Esophagus mucosa (tissue), 1 donor: ENCODE results near the gene NME9. TPM values are rescaled to one million over a fixed set of nuclear protein-coding genes. Genes with fewer than 3 reads are reported as not detected.
"Not testable (repeated sequence)": the region's sequence is repeated elsewhere in the genome, so short reads cannot be mapped to it uniquely, and the experiment has no call there.

Source experiments
- ATAC-seq: fragments of 200-7000 bp; cut with Tn5 transposase; one replicate; pipeline ENCODE4 v1.9.1; 2020
- total RNA-seq: library from RNA; stranded (reverse); gene quantifications from one replicate; pipeline ENCODE4 v1.2.4, GENCODE V29; 2023
- donor health status: DM: yes; HTN: yes; CAD: no.

Gene NME9, protein sequence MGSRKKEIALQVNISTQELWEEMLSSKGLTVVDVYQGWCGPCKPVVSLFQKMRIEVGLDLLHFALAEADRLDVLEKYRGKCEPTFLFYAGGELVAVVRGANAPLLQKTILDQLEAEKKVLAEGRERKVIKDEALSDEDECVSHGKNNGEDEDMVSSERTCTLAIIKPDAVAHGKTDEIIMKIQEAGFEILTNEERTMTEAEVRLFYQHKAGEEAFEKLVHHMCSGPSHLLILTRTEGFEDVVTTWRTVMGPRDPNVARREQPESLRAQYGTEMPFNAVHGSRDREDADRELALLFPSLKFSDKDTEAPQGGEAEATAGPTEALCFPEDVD
- total RNA-seq = not detected

DNA sequence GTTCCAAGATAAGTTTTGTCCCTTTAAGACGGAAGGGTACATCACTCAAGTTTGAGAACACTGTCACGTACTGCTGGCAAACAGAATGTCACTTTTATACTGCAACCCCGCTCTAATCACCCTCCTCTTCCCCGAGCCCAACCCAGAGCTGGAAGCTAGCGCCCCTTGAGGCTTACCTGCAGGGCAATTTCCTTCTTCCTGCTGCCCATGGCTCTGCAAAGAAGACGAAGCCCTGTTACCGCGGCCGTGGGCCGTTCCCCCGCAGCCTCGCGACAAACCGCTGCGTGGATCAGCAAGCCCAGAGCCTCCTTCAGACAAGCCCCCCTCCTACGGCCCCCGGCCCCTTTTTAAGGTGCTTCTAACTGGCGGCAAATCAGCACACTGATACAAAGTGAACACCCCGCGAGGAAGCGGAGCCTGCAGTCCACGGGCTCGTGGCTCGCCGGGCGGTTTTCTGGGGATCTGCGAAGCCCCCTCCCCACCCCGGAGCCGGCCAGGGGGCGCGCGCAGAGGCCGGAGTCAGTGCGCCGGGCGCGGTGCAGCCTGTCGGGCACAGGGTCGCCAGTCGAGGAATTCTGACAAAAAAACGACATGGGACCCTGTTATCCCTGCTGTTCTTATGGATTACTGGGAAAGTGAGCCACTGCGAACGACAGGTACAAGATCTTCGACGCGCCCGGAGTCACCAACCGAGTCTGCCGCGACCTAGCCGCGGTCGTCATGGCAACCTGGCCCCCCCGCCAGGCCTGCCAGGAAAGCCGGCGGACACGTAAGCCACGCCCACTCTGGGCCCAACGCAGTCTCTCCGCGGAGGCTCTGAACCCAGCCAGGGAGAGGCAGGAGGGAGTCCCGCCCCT lies at the start of gene NME9:
TSS of gene NME9 (minus strand) at position 725 of the 857 bp plus-strand sequence. CDS start at position 209, 516 bp downstream.
- ATAC-seq = peak; percentile 76

DNA sequence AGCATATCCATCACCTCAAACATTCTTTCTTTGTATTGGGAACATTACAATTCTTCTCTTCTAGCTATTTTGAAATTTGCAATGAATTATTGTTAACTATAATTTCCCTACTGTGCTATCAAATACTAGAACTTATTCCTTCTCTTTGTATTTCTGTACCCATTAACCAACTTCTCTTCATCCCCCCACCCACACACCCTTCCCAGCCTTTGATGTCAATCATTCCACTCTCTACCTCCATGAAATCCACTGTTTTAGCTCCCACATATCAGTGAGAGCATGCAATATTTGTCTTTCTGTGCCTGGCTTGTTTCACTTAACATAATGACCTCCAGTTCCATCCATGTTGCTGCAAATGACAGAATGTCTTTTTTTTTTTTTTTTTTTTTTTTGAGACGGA lies 49.3 kb upstream of the NME9 start:
- ATAC-seq = no peak

DNA sequence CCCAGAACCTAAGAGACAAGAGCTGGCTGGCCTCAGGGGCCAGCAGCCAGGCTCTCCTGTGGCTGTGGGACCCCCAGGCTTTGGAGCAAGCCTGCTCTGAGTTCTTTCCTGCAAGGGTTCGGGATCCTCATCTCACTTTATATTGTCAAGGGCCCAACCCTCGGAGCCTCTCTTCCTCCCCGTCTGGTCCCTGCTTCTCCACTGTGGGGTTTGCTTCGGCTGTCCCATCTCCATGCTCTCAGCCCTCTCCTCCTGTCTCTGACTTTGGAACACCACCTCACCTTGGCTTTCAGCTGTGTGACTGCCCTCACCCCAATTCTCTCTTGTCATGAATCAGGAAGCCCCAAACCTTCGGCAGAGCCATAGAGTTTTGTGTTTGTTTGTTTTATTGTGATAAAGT lies 48.7 kb upstream of the NME9 start:
- no peak for ATAC-seq

DNA sequence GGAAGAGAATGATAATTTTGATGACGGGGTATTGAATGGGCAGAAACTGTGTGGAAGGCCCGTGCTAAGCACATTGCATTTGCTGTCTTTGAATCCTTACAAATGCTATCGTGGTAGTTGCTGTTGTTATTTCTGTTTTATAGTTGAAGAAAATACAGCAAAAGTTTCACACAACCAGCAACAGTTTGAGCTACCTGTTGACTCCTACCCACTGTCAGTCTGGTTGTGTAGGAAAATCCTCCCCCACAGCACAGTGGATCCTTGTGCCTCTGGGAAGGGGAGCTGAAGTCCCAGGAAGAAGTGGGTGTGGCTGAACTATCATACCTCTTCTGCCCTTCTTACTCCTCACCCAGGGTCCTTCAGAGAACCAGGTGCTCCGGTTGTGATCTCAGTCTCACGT lies 48.2 kb upstream of the NME9 start:
- no peak for ATAC-seq

DNA sequence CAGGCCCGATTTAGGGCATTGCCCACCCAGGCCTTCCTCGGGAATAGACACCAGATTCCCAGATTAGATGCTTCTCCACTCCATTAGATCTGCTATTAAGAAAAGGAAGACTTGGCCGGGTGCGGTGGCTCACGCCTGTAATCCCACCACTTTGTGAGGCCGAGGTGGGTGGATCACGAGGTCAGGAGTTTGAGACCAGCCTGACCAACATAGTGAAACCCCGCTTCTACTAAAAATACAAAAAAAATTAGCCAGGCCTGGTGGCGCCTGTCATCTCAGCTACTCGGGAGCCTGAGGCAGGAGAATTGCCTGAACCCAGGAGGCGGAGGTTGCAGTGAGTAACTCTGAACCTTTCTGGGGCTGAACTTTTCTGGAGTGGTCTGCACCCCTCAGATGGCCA lies 47.6 kb upstream of the NME9 start:
- ATAC-seq = not testable (repeated sequence)

DNA sequence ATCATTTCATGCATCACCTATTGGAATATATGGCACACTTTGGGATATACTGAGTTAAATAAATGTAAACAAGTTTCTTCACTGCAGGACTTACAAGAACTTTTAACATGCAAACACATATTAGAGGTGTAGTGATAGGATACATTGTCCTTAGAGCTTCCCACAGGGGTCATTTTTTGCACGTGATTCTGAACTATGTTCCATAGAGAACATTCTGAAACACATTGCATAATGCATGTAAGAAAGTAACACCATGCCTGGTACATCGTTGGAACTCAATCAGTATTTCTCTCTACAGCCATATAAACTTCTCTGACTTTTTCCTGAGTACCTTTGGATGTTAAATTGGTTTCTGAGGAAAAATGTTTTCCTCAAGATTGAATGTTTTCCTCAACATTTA lies 47.0 kb upstream of the NME9 start:
- ATAC-seq = no peak

DNA sequence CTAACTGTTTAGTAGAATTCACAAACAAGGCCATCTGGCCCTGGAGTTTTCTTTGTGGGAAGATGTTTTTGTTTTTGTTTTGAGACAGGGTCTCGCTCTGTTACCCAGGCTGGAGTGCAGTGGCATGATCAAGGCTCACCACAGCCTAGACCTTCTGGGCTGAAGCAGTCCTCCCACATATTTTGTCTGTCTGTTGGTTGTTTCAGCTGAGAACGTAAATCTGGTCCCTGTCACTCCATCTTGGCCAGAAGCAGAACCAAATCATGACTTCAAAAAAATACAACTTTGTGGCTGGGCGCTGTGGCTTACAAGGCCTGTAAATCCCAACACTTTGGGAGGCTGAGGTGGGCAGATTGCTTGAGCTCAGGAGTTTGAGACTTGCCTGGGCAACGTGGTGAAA lies 45.8 kb upstream of the NME9 start:
- no peak for ATAC-seq

DNA sequence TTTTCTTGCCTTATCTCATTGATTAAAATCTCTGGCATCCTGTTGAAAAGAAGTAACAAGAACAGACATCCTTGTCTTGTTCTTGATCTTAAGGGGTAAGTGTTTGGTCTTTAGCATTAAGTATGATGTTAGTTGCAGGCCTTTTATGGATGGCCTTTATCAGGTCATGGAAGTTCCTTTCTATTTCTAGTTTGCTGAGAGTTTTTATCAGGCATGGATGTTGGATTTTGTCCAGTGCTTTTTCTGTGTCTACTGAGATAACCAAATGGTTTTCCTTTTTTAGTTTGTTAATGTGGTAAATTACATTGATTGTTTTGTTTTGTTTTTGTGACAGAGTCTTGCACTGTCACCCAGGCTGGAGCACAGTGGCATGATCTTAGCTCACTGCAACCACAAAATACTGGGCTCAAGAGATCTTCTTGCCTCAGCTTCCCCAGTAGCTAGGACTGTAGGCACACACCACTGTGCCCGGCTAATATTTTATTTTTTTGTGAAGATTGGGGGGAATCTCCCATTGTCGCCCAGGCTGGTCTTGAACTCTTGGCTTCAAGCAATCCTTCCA lies 45.0 kb upstream of the NME9 start:
- no peak for ATAC-seq

DNA sequence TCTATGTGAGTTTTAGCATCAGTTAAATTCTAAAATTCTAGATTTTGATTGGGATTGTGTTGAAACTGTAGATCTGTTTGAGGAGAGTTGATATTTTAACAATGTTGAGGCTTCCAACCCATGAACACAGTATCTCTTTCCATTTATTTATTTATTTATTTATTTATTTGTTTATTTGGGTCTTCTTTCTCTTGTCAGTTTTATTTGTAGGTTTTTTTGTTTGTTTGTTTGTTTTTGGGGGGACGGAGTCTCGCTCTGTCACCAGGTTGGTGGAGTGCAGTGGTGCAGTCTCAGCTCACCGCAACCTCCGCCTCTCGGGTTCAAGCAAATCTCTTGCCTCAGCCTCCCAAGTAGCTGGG lies 44.1 kb upstream of the NME9 start:
- ATAC-seq = no peak

DNA sequence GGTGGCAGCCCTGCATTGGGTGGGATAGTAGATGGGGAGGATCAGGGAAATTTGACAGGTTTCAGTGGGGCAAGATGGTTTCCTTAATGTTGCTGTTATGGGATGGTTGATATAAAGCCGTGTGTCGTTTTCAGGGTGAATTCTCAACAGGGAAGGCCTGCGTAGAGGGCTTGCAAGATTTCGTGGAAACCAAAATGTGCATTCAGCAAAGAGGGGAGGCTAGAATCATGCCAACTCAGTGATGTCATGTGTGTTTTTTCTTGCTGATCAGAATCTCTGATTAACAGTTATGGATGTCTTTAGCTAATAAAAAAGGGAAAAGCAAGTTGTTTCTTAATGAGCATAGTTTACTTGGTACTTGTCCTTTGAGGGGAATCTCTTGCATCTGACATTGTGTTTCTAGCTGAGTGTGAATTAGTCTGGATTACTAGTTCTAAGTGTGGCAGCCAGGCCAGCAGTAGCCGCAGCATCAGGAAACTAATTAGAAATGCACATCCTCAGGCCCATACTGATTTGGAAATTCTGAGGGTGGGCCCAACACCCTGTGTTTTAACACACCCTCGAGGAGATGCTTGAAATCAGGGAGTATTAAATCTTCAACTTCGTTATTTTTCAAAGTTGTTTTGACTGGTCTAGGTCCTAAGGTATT lies 43.6 kb upstream of the NME9 start:
- no peak for ATAC-seq

DNA sequence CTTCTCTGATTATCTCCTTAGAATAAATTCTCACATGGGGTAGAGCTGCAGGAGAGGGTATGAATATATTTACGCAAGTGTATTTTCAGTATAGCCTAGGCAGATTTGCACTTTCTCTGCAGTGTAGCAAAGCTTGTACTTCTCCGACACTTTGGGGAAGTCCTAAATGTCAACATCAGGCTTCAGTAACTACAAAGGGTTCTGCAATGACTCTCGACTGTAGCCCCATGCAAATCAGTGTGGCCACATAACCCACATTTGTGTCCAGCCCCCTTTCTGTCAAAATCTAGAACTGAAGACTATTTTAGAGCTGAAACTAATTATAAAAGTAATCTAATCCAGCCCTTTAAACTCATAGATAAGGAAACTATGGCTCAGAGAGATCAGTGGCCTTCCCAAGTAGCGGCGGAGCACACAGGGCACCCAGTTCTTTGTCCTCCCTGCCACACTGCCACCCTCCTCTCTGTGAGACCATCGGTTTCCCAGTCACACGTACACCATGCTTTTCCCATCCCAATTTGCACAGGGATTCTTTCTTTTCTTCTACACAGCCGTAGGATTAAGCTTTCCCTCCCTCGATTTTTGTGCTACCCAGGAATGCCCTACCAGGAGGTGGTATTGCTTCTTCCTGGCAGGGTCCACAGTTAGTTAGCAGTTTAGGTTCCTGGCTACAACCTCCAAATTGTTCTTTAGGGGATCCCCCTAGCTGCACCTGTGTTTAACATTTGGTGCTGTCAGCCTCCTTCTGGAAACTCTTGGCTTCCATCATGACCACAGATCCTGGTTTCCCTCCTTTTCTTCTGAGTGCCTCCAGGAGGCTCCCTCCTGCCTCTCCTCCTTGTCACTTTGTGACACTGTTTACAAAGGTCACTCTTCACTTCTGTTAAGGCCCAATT lies 41.7 kb upstream of the NME9 start:
- ATAC-seq = no peak

DNA sequence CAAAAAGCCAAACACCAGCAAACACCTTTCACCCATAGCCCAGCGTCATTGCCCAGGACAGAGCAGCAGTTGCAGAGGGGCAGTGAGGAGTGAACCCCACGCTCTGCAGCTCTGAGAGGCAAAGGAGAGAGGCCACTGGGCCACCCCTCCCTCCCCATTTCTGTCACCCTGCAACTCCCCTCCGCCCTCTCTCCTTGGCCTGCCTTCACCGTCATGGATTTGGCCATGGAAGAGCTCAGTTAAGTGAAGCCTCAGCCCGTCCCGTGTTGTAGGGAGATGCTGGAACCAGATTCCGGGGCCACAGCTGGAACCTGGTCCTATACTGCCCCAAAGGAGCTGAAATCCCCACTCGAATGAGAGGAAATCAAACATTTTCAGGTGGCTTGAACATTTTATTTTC lies 40.7 kb upstream of the NME9 start:
- ATAC-seq = no peak

DNA sequence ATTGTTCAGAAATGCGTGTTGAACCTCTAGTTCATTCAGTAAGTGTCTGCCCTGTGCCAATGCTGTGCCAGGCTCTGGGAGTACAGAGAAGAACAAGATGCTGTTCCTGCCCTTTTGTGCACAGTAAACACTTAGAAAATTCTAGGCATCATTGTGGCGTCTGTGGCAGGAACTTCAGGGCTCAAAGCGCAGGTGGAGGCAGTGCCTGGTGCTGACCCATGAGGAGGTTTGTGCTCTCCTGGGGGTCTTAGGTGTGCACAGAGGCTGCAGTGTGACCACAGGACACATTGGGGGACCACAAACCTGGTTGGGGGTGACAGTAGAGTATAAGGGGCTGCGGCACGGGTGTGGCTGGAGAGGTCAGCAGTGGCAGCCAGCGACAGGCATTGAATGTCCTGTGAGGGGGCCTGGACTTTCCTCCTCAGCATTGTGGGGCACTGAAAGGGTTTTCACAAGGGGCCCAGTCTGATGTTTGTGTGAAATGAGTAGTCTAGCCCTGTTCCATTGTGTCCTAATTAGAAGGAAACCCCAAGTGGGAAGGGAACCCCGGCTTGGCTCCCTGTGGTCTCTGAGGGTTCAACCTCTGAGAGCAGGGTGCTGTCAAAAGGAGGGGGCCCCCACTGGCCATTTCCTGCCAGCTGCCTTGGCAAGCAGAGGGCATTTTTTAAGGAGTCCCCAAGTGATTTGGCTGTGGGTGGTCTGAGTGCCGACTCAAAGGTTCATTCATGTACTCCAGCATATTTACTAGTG lies 39.7 kb upstream of the NME9 start:
- no peak for ATAC-seq

DNA sequence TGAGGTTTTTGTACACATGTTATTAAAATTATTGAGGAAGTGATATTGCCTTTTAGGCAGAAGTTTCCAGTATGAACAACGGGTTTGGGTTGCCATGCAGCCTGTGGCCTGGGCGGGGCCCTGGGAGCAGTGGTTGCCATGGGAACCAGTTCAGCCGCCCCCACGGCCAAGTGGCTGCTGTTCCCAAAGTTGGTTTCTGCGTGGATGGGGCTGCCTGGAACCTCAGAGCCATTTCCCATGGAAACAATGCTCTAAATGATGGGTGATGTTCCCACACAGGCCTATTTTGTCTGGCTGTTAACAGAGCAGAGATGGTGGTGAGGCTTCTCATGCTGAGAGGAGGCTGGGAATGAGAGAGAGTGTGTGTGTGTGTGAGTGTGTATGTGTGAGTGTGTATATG lies 38.3 kb upstream of the NME9 start:
- no peak for ATAC-seq

DNA sequence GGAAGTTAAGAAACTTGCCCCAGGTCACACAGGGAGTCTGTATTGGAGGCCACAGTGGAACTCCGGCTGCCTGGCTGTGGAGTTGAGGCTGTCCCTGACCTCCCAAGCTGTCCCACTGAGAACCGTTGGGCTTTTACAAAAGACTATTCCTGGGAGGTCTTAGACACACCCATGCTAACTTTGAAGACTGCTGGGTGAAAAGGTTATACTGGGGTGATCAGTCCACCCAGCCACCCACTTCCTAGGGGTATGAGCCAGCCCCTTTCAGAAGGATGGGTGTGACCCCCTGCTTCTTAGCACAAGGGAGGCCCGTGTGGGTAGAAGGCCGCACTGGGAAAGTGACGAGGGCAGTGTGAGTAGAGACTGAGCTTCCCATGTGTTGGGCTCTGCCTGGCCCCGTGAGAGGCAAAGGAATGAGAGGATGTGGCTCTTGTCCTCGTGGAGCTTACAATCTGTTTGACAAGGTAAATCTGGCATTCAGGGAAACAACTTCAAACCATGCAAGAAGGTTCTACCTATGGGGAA lies 37.7 kb upstream of the NME9 start:
- ATAC-seq = no peak

DNA sequence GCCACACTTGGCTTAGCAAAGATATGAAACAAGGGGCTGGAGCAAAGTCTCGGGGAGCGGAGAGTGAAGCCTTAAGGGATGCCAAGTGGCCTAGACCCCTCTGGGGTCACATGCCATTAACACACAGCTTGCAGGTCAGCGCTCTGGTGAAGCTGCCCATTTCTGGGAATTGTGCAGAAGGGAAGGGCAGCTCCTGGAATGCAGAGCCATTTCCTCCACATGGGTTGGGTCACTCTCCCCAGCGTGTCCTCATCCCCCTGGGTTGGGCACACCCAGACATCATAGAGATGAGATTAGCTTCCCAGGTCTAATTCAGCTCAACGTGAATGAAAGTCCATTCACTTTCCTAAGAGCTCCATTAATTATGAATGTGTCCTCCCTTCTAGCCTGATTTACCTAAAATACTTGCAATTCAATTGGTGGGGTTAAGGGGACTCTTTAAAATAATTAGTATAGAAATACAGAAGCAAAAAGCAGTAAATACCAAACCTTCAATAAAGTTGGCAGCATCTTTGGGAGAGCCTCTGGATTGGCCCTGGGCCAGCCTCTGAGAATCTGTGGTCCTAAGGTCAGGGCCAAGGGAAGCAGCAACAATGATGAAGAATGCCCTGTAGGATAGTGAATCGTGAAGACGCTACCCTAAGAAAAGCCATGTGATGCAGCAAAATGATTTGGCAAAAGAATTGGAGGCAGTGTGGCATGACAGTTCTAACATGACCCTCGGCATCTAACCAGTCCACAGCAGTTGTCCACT lies 36.5 kb upstream of the NME9 start:
- ATAC-seq = peak; percentile 26

DNA sequence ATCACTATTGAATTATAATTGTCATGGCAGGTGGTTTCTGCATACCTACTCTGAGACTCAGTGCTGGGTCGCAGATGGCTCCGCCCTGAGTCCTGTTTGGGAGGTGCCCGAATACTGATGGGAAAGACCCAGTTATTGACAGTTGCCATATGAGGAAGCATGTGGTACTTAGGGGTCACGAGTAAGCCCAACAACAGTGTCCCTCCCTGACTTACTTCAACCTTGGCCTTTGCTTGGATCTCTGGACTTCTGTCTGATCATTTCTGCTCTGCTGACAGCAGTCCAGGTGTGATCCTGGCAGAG lies 35.6 kb upstream of the NME9 start:
- no peak for ATAC-seq

DNA sequence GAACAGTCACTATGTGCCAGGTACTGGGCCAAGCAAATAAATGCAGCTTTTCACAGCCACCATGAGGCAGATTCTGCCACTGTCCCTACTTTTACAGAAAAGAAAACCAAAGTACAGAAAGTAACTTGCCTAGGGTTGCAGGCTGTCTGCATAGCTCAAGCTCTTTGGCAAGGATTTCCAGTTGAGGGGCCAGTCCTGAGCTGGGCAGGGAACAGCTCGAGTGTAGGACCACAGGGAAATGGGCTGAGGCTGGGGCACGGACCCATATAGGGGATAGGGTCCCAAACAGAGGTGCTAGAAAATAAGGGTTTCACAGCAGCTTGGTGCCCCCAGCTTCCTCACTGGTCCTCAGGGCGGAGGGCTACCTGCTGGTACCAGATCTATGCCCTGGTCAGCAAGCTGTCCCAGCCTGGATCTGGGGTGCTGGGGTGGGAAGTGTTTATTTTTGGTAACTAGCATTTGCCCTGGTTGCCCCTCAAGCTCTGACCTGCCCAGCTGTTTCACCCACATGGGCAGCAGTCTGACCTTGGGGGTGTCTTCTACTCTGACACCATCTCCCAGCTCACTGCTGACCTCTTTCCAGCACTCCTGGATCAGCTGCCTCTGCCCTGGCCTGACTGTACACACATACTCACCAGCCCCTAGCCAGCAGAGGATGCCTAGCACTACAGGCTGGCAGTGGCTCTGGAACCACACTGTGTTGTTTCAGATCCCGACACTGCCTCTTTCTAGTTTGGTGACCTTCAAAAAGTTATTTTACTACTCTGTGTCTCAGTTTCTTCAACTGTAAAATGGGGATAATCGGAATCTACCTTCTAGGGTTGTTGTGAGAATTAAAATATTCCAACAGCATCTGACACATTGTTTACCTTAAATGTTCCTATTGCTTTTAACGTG lies 35.0 kb upstream of the NME9 start:
- no peak for ATAC-seq

DNA sequence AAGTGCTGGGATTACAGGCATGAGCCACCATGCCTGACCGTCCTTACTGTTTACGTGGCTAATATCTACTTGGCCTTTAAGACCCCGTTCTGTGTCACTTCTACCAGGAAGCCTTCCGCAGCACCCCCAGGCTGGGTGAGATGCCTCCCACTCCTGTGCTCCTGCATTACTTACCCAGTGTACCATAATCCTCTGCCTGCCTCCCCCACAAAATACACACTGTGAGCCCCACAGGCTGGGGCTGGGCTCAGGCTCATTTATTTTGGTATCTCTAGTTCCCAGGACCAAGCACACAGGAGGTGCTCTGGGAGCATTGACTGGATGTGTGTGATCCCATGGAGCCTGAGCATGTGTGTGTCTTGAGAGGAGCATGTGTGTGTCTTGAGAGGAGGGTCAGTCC lies 33.7 kb upstream of the NME9 start:
- no peak for ATAC-seq

DNA sequence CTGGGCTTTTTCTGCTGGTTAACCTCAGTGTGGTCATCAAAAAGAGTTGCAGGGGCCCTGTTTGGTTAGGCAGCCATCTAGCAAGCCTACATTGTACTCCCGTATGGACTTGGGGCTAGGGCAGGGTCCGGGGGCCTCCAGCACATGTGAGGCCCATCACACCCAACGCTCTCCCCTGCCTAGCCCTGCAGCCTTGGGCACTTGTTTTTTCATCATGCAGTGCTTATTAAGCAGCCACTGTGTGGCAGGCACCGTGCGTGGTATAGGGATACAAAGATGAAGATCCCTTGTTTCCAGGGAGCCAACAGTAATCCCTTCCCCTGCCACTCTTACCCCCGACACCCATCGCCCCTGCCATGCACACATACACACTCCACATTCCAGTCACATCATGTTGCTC lies 32.9 kb upstream of the NME9 start:
- no peak for ATAC-seq
